Nephron (organoid): ENCODE measurements around the gene PCNX1.
"Not testable (repeated sequence)": the region's sequence is repeated elsewhere in the genome, so short reads cannot be mapped to it uniquely, and the experiment has no call there.

Source experiments
- H3K27ac Mint-ChIP-seq, 3 experiments: 2 replicates each; pipeline ENCODE4 v1.8.0; 2020; ENCODE audit warnings: mixed read lengths in 3 of 3, mild to moderate bottlenecking in 2 of 3, moderate library complexity in 1 of 3
- H3K27me3 Mint-ChIP-seq: 2 replicates; pipeline ENCODE4 v1.8.0; 2021; ENCODE audit warnings: low read depth, mild to moderate bottlenecking, moderate library complexity, mixed read lengths
- H3K36me3 Mint-ChIP-seq: 2 replicates; pipeline ENCODE4 v1.8.0; 2020; ENCODE audit warnings: low read depth, mixed read lengths
- H3K4me1 Mint-ChIP-seq: 2 replicates; pipeline ENCODE4 v1.8.0; 2020; ENCODE audit warnings: mixed read lengths
- H3K4me3 Mint-ChIP-seq, 3 experiments: 2 replicates each; pipeline ENCODE4 v1.8.0; 2020; ENCODE audit warnings: mild to moderate bottlenecking in 3 of 3, mixed read lengths in 3 of 3, moderate library complexity in 2 of 3
- H3K9me3 Mint-ChIP-seq: 2 replicates; pipeline ENCODE4 v1.8.0; 2020; ENCODE audit warnings: mixed read lengths
- CTCF ChIP-seq, 3 experiments: fragments of 200-600 bp; sonication (generic); IDR thresholded peaks; one replicate each; pipeline ENCODE4 v1.5.0; 2021; ENCODE audit warnings: antibody characterized with exemption in 3 of 3; ENCODE audit not compliant: unreplicated experiment in 3 of 3

The PCNX1 gene

GRCh38 chr14:70926235-70926830 lies 19.1 kb downstream of the PCNX1 start:
- no peaks in the 10 kb centered on the region for H3K27me3 Mint-ChIP-seq

GRCh38 chr14:70931008-70931407 lies 23.7 kb downstream of the PCNX1 start:
- TF ChIP-seq CTCF (IDR thresholded peaks at IDR 0.05; ENCODE audit: unreplicated experiment in 3 of 3) = no peak
- Mint-ChIP-seq H3K36me3 (peaks cover 4% of the 10 kb centered on the region), H3K4me3 (no peak overlapping the region), H3K27me3 (no peaks in the 10 kb centered on the region), H3K27ac (no peak overlapping the region), H3K4me1 (peaks cover 39% of the 10 kb centered on the region), H3K9me3 (no peaks in the 10 kb centered on the region)

More at GRCh38 chr14:70926235-70926830, 19.1 kb downstream of the PCNX1 start:
- Mint-ChIP-seq H3K27ac (peak overlapping the region in 1 of 3 experiments; percentile 35), H3K4me1 (peaks cover 22% of the 10 kb centered on the region), H3K4me3 (no peak overlapping the region), H3K36me3 (no peaks in the 10 kb centered on the region), H3K9me3 (no peaks in the 10 kb centered on the region)
- TF ChIP-seq CTCF (IDR thresholded peaks at IDR 0.05; ENCODE audit: unreplicated experiment in 3 of 3) = no peak

GRCh38 chr14:70934084-70934483 lies 26.8 kb downstream of the PCNX1 start:
- Mint-ChIP-seq H3K9me3 (peaks cover 17% of the 10 kb centered on the region), H3K27me3 (no peaks in the 10 kb centered on the region), H3K36me3 (peaks cover 22% of the 10 kb centered on the region), H3K4me3 (no peak overlapping the region), H3K4me1 (peaks cover 30% of the 10 kb centered on the region), H3K27ac (peak overlapping the region; percentile 26 to 87 (median 76))
- no peak for TF ChIP-seq CTCF (IDR thresholded peaks at IDR 0.05; ENCODE audit: unreplicated experiment in 3 of 3)

- Mint-ChIP-seq H3K27ac (peak overlapping the region; percentile 26 to 87 (median 76)), H3K9me3 (peaks cover 22% of the 10 kb centered on the region), H3K4me3 (no peak overlapping the region), H3K36me3 (peaks cover 28% of the 10 kb centered on the region), H3K4me1 (peaks cover 26% of the 10 kb centered on the region), H3K27me3 (no peaks in the 10 kb centered on the region)
- TF ChIP-seq CTCF (IDR thresholded peaks at IDR 0.05; ENCODE audit: unreplicated experiment in 3 of 3) = no peak
These were observed 27.4 kb downstream of the PCNX1 start for GRCh38 chr14:70934502-70935134.

GRCh38 chr14:70935135-70935534 lies 27.9 kb downstream of the PCNX1 start:
- H3K27me3 Mint-ChIP-seq = no peaks in the 10 kb centered on the region
- H3K4me3 Mint-ChIP-seq = no peak overlapping the region
- H3K4me1 Mint-ChIP-seq = peaks cover 26% of the 10 kb centered on the region
- no peak for TF ChIP-seq CTCF (IDR thresholded peaks at IDR 0.05; ENCODE audit: unreplicated experiment in 3 of 3)
- H3K36me3 Mint-ChIP-seq = peaks cover 33% of the 10 kb centered on the region
- peak overlapping the region; percentile 26 to 87 (median 76) for H3K27ac Mint-ChIP-seq
- H3K9me3 Mint-ChIP-seq = peaks cover 28% of the 10 kb centered on the region

GRCh38 chr14:70939693-70940092 lies 32.4 kb downstream of the PCNX1 start:
- Mint-ChIP-seq H3K9me3 (peaks cover 69% of the 10 kb centered on the region), H3K36me3 (peaks cover 76% of the 10 kb centered on the region)
- not testable (repeated sequence) for H3K4me1 Mint-ChIP-seq, H3K4me3 Mint-ChIP-seq, H3K27ac Mint-ChIP-seq, H3K27me3 Mint-ChIP-seq

GRCh38 chr14:70941637-70942341 lies 34.5 kb downstream of the PCNX1 start:
- not testable (repeated sequence) for H3K4me1 Mint-ChIP-seq, H3K27ac Mint-ChIP-seq, H3K4me3 Mint-ChIP-seq, H3K27me3 Mint-ChIP-seq
- H3K36me3 Mint-ChIP-seq = peaks cover 86% of the 10 kb centered on the region
- peaks cover 78% of the 10 kb centered on the region for H3K9me3 Mint-ChIP-seq
